Upper lobe of left lung (tissue), 4 donors: Measurements from ENCODE around the gene NHSL2.

ENCODE experiments used
- POLR2A ChIP-seq, 4 donors: fragments of 450-650 bp; IDR thresholded peaks; one replicate each; pipeline ENCODE4 v1.5.1; 2016 to 2017; ENCODE audit warnings: antibody characterized with exemption in 4 of 4, mild to moderate bottlenecking in 2 of 4
- TF ChIP-seq, protein P1 (sequence below), 6 experiments: fragments of 450-650 bp in 4 of 6; fragments of 200-600 bp in 2 of 6; sonication (generic) in 2 of 6; IDR thresholded peaks; one replicate each; pipeline ENCODE4 v1.5.1; 2016 to 2019; ENCODE audit warnings: antibody characterized with exemption in 6 of 6

DNA sequence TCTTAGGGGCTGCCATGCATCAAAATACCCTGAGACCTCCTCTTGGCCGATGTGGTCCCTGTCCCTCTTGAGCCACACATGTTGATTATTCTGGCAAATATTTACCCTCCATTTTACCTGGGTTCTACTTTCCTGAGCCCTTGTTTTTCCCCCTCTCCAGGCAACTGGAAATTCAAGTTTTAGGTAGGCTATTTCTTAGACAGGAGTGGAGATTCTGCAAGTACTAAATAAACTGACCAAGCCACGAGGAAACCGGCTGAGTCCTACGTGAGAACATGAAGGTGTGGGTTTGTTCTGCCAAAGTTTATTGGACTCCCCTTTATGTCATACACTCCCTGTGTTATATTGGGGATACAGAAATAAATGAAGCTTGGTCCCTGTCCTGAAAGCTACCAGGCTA, 133.0 kb downstream of the NHSL2 start:
- TF ChIP-seq POLR2A (IDR thresholded peaks at IDR 0.05): no peak
- TF ChIP-seq, protein P1, sequence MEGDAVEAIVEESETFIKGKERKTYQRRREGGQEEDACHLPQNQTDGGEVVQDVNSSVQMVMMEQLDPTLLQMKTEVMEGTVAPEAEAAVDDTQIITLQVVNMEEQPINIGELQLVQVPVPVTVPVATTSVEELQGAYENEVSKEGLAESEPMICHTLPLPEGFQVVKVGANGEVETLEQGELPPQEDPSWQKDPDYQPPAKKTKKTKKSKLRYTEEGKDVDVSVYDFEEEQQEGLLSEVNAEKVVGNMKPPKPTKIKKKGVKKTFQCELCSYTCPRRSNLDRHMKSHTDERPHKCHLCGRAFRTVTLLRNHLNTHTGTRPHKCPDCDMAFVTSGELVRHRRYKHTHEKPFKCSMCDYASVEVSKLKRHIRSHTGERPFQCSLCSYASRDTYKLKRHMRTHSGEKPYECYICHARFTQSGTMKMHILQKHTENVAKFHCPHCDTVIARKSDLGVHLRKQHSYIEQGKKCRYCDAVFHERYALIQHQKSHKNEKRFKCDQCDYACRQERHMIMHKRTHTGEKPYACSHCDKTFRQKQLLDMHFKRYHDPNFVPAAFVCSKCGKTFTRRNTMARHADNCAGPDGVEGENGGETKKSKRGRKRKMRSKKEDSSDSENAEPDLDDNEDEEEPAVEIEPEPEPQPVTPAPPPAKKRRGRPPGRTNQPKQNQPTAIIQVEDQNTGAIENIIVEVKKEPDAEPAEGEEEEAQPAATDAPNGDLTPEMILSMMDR (IDR thresholded peaks at IDR 0.05): no peak
